HL-60 (cell line): ENCODE data around the gene ATOSB.

ENCODE experiments used
- POLR2AphosphoS5 ChIP-seq: IDR thresholded peaks from 2 replicates; pipeline ENCODE4 v1.6.1; 2012; ENCODE audit warnings: low read depth
- TF ChIP-seq, protein P1 (sequence below): IDR thresholded peaks from one replicate; pipeline ENCODE4 v1.5.1; 2011; ENCODE audit warnings: low read length, control low read depth, inconsistent platforms; ENCODE audit not compliant: insufficient read depth
- TF ChIP-seq, protein P2 (sequence below): IDR thresholded peaks from 2 replicates; pipeline ENCODE4 v1.6.1; 2012; ENCODE audit warnings: low read depth; ENCODE audit not compliant: insufficient replicate concordance

DNA sequence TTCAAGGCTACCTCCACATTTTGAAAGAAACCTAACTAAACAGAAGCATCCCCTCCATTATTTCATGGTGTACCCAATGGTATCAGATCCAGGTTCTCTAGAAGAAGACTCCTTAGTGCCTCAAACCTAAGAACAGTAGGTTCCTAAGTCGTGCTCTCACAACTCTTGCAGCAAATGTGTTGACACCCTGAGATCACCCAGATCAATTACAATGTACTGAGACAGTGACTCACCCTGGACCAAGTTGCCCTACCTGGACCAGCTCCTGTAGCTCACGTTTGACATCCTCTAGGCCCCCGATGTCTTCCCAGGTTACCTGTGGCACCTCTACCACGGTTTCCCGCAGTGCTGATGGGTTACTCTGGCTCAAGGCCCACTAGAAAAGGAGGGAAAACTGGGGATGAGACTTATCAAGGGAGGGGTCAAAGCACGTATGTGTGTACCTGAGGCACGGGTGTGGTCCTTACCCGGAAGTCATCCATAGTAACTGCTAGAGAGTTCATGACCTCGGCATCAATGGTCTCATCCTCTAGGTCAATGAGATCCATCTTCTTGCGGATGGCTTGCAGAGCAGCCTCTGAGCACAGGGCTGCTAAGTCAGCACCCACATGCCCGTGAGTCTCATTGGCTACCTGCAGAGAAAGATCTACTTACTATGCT is 55.0 kb downstream of the ATOSB start:
- TF ChIP-seq, protein P1, sequence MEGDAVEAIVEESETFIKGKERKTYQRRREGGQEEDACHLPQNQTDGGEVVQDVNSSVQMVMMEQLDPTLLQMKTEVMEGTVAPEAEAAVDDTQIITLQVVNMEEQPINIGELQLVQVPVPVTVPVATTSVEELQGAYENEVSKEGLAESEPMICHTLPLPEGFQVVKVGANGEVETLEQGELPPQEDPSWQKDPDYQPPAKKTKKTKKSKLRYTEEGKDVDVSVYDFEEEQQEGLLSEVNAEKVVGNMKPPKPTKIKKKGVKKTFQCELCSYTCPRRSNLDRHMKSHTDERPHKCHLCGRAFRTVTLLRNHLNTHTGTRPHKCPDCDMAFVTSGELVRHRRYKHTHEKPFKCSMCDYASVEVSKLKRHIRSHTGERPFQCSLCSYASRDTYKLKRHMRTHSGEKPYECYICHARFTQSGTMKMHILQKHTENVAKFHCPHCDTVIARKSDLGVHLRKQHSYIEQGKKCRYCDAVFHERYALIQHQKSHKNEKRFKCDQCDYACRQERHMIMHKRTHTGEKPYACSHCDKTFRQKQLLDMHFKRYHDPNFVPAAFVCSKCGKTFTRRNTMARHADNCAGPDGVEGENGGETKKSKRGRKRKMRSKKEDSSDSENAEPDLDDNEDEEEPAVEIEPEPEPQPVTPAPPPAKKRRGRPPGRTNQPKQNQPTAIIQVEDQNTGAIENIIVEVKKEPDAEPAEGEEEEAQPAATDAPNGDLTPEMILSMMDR, result no peak
- TF ChIP-seq, protein P2, sequence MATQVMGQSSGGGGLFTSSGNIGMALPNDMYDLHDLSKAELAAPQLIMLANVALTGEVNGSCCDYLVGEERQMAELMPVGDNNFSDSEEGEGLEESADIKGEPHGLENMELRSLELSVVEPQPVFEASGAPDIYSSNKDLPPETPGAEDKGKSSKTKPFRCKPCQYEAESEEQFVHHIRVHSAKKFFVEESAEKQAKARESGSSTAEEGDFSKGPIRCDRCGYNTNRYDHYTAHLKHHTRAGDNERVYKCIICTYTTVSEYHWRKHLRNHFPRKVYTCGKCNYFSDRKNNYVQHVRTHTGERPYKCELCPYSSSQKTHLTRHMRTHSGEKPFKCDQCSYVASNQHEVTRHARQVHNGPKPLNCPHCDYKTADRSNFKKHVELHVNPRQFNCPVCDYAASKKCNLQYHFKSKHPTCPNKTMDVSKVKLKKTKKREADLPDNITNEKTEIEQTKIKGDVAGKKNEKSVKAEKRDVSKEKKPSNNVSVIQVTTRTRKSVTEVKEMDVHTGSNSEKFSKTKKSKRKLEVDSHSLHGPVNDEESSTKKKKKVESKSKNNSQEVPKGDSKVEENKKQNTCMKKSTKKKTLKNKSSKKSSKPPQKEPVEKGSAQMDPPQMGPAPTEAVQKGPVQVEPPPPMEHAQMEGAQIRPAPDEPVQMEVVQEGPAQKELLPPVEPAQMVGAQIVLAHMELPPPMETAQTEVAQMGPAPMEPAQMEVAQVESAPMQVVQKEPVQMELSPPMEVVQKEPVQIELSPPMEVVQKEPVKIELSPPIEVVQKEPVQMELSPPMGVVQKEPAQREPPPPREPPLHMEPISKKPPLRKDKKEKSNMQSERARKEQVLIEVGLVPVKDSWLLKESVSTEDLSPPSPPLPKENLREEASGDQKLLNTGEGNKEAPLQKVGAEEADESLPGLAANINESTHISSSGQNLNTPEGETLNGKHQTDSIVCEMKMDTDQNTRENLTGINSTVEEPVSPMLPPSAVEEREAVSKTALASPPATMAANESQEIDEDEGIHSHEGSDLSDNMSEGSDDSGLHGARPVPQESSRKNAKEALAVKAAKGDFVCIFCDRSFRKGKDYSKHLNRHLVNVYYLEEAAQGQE, result no peak
- no peak for TF ChIP-seq POLR2AphosphoS5
